HFF-Myc (cell line): ENCODE data around the gene ADH1B.
"Not testable (repeated sequence)": the region's sequence is repeated elsewhere in the genome, so short reads cannot be mapped to it uniquely, and the experiment has no call there.

Source experiments
- DNase-seq: peaks from one replicate; pipeline ENCODE4 v3.0.0-alpha.2; 2011; ENCODE audit warnings: low read depth; ENCODE audit errors: extremely low read depth
- H3K4me3 ChIP-seq: replicated peaks from 2 replicates; pipeline ENCODE4 v1.5.1; 2011; ENCODE audit warnings: low read depth, mild to moderate bottlenecking, control low read depth, low read length
- TF ChIP-seq, protein P1 (sequence below): IDR thresholded peaks from 2 replicates; pipeline ENCODE4 v1.5.1; 2012; ENCODE audit warnings: mild to moderate bottlenecking, low read depth, low read length, control low read depth; ENCODE audit errors: missing control alignments

Gene ADH1B

DNA sequence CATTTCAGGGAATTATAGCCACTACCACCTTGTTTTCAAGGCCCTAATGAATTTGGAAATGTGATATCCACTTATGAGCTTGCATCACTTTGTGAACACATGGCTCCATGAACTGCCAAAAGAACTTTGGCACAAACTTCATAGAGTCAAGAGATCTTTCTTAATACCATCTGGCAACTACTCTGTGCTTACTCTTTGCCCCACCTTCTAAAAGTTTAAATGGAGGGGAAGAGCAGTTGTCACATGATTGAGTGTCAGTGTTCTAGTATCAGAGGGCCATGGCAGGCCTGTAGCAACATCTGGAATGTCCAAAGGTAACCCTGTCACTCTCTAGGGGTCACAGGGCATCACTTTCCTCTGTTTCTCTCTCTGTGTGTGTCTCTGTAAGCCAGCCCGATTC lies 2.6 kb upstream of the ADH1B start:
- no peak overlapping the region for H3K4me3 ChIP-seq
- DNase-seq, result no peak
- TF ChIP-seq, protein P1, sequence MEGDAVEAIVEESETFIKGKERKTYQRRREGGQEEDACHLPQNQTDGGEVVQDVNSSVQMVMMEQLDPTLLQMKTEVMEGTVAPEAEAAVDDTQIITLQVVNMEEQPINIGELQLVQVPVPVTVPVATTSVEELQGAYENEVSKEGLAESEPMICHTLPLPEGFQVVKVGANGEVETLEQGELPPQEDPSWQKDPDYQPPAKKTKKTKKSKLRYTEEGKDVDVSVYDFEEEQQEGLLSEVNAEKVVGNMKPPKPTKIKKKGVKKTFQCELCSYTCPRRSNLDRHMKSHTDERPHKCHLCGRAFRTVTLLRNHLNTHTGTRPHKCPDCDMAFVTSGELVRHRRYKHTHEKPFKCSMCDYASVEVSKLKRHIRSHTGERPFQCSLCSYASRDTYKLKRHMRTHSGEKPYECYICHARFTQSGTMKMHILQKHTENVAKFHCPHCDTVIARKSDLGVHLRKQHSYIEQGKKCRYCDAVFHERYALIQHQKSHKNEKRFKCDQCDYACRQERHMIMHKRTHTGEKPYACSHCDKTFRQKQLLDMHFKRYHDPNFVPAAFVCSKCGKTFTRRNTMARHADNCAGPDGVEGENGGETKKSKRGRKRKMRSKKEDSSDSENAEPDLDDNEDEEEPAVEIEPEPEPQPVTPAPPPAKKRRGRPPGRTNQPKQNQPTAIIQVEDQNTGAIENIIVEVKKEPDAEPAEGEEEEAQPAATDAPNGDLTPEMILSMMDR, result no peak

DNA sequence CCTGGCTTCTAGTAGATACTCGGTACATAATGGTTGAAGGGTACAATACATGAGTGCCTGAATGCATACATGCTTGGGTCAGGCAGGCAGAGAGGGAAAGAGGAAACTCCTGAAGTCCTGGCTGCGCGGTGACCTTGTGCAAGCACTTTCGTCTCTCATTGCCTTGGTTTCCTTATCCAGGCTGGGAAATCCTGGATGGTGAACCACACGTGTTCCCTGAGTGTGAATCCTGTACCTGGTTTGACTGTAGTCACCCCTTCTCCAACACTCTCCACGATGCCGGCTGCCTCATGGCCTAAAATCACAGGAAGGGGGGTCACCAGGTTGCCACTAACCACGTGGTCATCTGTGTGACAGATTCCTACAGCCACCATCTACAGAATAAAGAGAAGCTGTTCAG lies 3.4 kb downstream of the ADH1B start:
- H3K4me3 ChIP-seq, DNase-seq: not testable (repeated sequence)

DNA sequence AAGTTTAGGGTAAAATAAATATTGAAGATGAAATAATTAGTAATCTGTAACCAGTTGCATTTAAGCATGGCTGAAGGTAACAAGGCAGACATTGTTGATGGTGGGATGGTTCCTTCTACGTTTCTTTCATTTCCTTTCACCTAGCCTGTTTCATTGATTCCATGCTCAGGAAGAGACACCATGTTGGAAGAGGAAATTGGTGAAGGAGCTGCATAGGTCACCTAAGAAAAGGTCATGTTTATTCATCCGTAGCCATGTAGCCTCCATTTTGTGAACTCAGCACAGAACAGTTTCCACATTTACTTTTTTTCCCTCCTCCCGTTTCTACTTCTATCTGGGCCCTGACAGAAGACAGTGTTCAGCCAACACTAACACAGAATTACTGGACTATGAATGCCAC lies 3.8 kb downstream of the ADH1B start:
- TF ChIP-seq, protein P1, result no peak
- no peak overlapping the region for H3K4me3 ChIP-seq
- no peak for DNase-seq

DNA sequence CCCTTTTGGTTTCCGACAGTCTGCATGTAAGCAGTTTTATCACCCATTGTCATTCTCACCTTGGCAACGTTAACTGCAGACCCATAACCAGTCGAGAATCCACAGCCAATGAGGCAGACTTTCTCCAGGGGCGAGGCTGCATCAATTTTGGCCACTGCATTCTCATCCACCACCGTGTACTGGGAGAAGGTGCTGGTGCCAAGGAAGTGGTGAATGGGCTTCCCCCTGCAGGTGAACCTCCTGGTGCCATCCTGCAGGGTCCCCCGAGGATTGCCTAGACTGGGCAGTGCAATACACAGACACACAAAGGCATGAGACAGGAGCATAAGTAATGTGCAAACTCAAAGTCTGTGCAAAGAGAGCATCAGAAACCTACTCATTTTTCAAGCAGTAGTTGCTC lies 5.4 kb downstream of the ADH1B start:
- no peak overlapping the region for H3K4me3 ChIP-seq
- DNase-seq, result no peak
- TF ChIP-seq, protein P1, result no peak

DNA sequence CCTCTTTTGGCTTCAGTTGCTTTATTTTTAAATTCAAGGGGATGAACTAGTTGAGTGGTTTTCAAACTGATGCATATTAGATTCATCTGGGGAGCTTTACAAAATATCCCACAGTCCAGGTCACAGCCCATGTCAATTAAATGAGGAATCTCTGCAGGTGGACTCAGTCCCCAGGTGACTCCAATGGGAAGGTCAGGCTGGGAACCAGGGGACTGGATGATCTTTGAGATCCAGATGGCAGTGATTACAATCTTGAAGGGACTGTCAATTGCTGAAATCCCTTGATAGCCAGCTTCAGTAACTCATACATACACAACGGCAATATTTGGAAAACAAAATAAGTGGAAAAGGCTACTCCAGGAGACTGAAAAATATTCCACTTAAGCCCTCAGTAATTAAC lies 7.0 kb downstream of the ADH1B start:
- H3K4me3 ChIP-seq, result no peak overlapping the region
- DNase-seq, result no peak
- TF ChIP-seq, protein P1, result no peak

DNA sequence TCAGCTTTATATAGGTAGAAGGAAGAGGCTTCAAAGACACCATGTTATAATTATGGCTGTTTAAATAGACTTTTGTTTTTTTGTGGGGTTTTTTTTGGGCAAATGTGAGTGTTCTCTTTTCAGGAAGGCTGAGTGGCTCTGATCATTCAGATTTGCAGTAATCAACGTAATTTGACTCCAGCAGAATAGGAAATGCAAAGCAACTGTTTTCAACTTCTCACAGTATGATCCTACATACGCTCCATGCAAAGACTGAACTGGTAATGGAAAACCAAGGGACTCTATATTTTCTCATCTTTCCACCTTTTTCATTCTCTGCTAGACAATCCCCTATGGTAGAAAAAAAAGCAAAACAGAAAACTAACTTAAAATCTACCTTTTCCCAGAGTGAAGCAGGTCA lies 10.8 kb downstream of the ADH1B start:
- DNase-seq, result no peak
- no peak overlapping the region for H3K4me3 ChIP-seq
- TF ChIP-seq, protein P1, result no peak

DNA sequence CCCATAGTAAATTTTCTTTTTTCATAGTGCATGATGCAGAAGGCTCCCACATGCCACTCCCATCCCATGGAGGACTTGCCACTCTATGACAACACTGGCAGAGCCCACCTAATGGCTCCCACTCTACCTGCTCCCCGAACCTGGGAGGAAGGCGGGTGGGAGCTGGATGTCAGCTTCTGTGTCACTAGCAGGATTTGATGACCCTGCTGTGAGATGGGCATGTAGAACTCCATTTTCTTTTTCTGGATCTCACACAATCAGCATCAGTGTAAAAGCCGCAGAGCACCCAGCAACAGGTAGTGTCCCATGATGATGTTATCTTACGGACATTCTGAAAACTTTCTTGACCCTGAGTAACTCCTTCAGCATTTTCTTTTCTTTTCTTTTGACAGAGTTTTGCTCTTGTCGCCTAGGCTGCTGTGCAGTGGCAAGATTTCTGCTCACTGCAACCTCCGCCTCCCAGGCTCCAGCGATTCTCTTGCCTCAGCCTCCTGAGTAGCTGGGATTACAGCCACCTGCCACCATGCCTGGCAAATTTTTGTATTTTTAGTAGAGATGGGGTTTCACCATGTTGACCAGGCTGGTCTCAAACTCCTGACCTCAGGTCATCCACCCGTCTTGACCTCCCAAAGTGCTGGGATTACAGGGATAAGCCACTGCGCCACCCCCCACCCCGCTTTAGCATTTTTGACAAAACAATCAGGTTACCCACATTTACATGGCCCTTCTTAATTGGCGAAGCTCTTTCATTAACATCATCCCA lies 15.4 kb downstream of the ADH1B start:
- DNase-seq, result no peak
- H3K4me3 ChIP-seq, result no peak overlapping the region
- TF ChIP-seq, protein P1, result no peak
